NCI-H2107 (cell line): Measurements from ENCODE around the gene MACROH2A1.

ENCODE experiments used
- DNase-seq: peaks from one replicate; lab custom pipeline; 2025; lab: John Stamatoyannopoulos, UW

Gene MACROH2A1

GRCh38 chr5:135331612-135332011 is 67.4 kb downstream of the MACROH2A1 start:
- no peak for DNase-seq

- DNase-seq, result no peak
Observed at GRCh38 chr5:135330798-135331096, 68.3 kb downstream of the MACROH2A1 start.

GRCh38 chr5:135329913-135330797 is 68.9 kb downstream of the MACROH2A1 start:
- no peak for DNase-seq

- DNase-seq, result no peak
Observed at GRCh38 chr5:135329066-135329912, 69.7 kb downstream of the MACROH2A1 start.

GRCh38 chr5:135328128-135328687 is 70.8 kb downstream of the MACROH2A1 start:
- DNase-seq, result no peak

GRCh38 chr5:135327429-135328127 is 71.5 kb downstream of the MACROH2A1 start:
- DNase-seq, result no peak

GRCh38 chr5:135326296-135327254 is 72.5 kb downstream of the MACROH2A1 start:
- no peak for DNase-seq

GRCh38 chr5:135324897-135325650 is 74.0 kb downstream of the MACROH2A1 start:
- DNase-seq, result no peak

- no peak for DNase-seq
Observed at GRCh38 chr5:135324160-135324559, 74.9 kb downstream of the MACROH2A1 start.

GRCh38 chr5:135323701-135324132 is 75.3 kb downstream of the MACROH2A1 start:
- DNase-seq, result no peak

- DNase-seq, result no peak
Observed at GRCh38 chr5:135323227-135323626, 75.8 kb downstream of the MACROH2A1 start.

- no peak for DNase-seq
Observed at GRCh38 chr5:135322744-135323143, 76.3 kb downstream of the MACROH2A1 start.

- no peak for DNase-seq
Observed at GRCh38 chr5:135322271-135322670, 76.8 kb downstream of the MACROH2A1 start.

GRCh38 chr5:135320718-135321484 is 78.1 kb downstream of the MACROH2A1 start:
- no peak for DNase-seq

GRCh38 chr5:135319928-135320606 is 79.0 kb downstream of the MACROH2A1 start:
- DNase-seq, result no peak

- DNase-seq, result no peak
Observed at GRCh38 chr5:135319458-135319857, 79.6 kb downstream of the MACROH2A1 start.

GRCh38 chr5:135318924-135319323 is 80.1 kb downstream of the MACROH2A1 start:
- DNase-seq, result no peak

GRCh38 chr5:135318037-135318436 is 81.0 kb downstream of the MACROH2A1 start:
- no peak for DNase-seq

GRCh38 chr5:135317286-135317685 is 81.7 kb downstream of the MACROH2A1 start:
- DNase-seq, result no peak
